ENCODE results near the gene RNF220.

The RNF220 gene

GRCh38 chr1:44407430-44408211 lies 2.6 kb downstream of the RNF220 start:
- no peak for DNase-seq (ENCODE audit: low spot score)

DNA sequence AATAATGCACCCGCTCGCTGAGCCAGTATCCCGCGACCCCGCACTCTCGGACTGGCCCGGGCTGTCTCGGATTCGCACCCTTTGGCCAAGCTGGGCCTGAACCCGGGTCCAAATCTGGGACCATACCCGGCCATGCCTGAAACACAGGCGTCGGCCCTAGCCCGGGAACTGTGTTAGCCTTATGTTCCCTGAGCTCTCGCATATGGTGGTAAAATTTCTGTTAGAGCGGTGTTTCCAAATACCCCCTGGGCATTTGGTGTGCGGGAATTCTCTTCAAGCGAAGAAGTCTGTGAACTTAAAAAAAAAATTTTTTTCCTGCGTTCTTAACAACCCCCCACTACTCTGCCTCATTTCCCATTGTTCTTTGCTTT lies 3.1 kb downstream of the RNF220 start:
- no peak for DNase-seq (ENCODE audit: low spot score)

DNA sequence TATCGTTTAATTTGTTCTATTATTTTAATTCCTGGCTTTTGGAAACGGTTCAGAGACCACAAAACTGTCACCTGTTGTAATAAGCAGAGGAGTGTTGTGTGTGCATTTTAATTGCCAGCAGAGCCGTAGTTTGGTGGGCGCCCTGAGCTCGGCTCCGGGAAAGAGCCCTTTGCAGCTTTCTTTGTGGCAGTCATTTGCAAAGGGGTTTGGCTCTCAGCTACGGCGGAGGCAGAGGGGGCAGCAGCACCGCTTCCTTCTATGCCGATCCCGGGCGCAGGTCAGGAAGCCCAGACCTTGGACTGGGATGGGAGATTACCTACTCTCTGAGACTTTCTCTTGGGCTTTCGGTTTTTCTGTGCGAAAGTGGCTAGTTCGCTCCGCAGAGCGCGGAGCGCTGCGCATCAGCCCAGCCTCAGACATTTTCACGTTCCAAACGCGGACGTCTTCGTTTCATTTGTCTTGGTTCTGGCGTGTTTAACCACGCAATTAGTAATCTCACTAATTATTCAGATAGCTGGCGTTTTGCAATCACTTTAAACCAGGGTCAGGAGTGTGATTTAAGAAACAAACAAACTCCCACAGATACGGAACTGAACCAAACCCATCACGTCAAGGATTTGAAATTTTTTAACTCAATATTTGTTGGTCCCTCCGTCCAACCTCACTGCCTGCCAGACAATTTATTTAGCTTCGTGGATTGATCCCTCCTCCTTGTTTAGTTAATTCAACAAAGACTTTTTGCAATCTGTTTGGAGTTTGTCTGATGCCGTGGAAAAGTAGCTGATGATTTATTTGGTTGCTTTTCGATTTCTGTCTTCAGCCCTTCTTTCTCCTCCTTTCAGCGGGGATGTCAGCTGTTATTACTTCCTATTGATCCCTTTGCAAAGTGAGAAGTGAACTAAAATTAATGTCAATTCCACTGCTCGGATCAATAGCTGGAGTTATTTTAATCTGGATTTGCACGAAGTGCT lies 3.9 kb downstream of the RNF220 start:
- no peak for DNase-seq (ENCODE audit: low spot score)

DNA sequence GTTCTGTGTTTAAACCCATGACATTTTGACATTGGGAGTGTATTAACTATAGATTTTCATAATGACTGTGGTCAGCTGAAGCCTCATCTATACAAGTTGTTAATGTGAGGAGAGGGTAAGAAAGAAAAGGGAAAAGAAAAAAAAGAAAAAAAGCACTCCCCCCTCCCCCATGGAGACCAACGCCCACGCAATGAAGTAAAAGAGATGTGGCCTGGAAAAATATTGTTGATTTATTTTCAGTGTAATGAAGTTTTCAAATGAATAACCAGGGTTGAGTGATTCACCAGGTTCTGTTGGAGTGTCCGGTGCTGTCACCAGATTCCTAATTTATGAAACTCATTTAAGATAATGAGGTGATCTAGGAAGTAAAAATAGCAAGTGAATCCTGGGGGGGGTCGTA lies 4.7 kb downstream of the RNF220 start:
- DNase-seq (ENCODE audit: low spot score) = no peak

GRCh38 chr1:44411861-44412260 lies 6.8 kb downstream of the RNF220 start:
- no peak for DNase-seq (ENCODE audit: low spot score)

- DNase-seq (ENCODE audit: low spot score) = no peak
Observed at GRCh38 chr1:44412601-44413000, 7.5 kb downstream of the RNF220 start.

DNA sequence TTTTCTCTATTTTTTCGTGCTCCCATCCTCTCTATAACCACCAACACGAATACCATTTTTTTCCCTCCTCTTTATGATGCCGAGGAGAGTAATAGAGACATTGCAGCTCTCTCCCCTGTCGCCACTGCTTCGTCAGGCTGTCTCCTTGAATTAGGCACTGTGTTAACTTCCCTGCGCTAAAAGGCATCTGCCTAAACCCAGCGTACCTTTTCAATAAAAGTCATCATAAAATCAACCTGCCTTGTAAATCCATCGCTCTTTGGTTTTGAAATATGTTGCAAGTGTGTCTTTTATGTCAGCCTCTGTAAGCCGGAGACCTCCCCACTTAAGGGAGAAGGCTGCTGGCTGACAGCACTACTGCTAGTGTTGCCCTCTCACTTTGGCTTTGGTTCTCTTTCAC lies 8.7 kb downstream of the RNF220 start:
- no peak for DNase-seq (ENCODE audit: low spot score)

DNA sequence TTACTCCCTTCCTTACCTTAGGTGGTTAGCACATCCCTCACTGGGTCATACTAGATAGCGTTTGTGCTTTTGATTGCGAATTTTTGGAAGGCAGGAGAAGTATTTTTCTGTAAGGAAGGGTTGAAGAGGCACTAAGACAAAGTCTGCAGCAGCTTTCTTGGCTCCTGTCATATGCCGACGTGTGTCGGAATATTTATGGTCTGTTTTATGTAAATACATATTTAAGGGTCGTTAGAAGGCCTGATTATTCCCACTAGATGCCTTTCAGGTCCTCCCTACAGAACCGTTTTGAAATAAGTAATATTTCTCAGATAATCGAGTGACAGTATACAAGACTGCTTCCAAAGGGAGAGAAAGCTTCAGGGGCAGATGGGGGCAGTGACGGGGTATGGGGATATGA lies 10.0 kb downstream of the RNF220 start:
- no peak for DNase-seq (ENCODE audit: low spot score)

GRCh38 chr1:44416408-44416807 lies 11.4 kb downstream of the RNF220 start:
- no peak for DNase-seq (ENCODE audit: low spot score)

GRCh38 chr1:44417351-44418021 lies 12.4 kb downstream of the RNF220 start:
- DNase-seq (ENCODE audit: low spot score) = no peak

- DNase-seq (ENCODE audit: low spot score) = no peak
Observed at GRCh38 chr1:44418022-44418673, 13.1 kb downstream of the RNF220 start.

DNA sequence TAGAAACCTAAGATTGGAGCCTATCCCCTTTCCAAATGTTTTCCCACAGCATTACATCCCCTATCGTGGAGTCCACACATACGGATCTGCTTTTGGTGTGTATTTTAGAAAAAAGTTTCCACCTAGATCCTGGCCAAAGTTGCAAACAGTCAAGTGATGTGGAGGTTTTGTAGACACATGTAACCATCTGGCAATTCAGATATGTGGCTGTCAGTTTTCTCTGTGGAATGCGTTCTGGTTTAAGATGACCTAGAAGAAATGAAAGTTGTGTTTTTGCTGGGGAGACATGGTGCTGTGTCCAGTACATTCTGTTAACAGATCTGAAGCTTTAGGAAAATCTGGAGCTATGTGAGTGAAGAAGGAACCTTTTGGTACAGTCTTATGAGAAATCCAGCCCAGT lies 14.8 kb downstream of the RNF220 start:
- DNase-seq (ENCODE audit: low spot score) = no peak

DNA sequence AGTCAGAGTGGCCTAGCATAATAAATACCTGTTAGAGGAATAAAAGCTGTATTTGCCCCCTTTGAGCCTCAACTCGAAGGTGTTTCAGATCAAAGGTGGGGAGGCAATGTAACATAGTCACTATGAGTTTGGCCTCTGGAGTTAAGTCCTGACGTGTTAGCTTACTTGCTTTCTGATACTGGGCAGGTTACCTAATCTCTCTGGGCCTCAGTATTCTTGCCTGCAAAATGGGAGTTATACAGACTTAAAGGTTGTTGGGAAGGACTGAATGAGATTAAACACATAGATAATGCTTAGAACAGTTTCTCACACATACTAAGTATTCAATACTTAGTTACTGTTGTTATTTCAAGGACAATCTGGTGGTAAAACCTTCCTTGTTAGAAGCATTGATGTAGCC lies 15.5 kb downstream of the RNF220 start:
- no peak for DNase-seq (ENCODE audit: low spot score)

GRCh38 chr1:44421446-44421884 lies 16.4 kb downstream of the RNF220 start:
- DNase-seq (ENCODE audit: low spot score) = no peak

- no peak for DNase-seq (ENCODE audit: low spot score)
Observed at GRCh38 chr1:44422161-44422560, 17.1 kb downstream of the RNF220 start.

GRCh38 chr1:44423591-44424537 lies 18.8 kb downstream of the RNF220 start:
- no peak for DNase-seq (ENCODE audit: low spot score)

DNA sequence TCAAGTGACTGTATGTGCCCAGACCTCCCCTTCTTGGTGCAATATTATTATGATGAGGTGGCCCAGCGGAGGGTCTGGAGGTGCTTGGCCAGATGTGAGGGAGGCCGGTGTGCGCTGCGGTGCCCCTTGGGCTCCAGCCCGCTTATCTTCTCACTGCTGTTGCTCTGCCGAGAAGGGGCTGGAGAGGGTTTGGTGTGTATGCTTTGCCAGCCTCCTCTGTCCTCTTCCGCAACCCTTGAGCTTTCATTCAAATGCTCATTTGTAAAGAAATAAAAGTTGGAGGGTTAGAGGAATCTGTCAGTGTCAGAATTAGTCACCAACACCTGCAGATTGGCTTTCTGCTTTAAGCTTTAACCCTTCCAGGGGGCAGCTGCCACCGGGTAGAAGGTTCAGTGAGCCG lies 19.7 kb downstream of the RNF220 start:
- no peak for DNase-seq (ENCODE audit: low spot score)

- no peak for DNase-seq (ENCODE audit: low spot score)
Observed at GRCh38 chr1:44425341-44426082, 20.5 kb downstream of the RNF220 start.

DNA sequence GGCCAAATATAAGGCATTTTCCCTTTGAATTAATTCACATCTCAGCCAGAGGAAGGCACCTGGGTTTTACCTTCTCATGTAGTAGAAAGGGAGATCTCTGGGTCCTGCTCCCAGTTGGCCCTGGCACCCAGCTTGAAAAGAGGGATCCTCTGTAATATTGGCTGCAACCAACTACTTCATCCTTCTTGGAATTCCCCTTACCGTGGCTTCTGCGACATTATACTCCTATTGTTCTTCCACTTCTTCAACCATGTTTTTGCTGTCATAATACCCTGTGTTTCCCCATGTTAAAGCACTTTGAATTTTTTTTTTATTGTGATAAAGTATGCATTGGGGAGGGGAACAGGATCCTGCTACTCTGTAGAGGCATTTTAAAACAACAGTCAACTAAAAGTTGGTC lies 26.8 kb downstream of the RNF220 start:
- no peak for DNase-seq (ENCODE audit: low spot score)

- no peak for DNase-seq (ENCODE audit: low spot score)
Observed at GRCh38 chr1:44433209-44433608, 28.2 kb downstream of the RNF220 start.
